ENCODE data around the gene TM9SF1.

- TF ChIP-seq CTCF (IDR thresholded peaks at IDR 0.05; ENCODE audit: low read length) (no peak), EZH2 (optimal IDR thresholded peaks at IDR 0.05; ENCODE audit: low read depth, low read length) (no peak)
Observed at GRCh38 chr14:24211311-24211710, 16.1 kb upstream of the TM9SF1 start.
